GM18873 (cell line): ENCODE measurements around the gene NR6A1.

Experiments
- ATAC-seq: cut with Tn5 transposase; IDR thresholded peaks from one replicate; pipeline ENCODE4 v1.9.1; 2021; ENCODE audit warnings: mild to moderate bottlenecking, moderate library complexity, moderate number of reproducible peaks; ENCODE audit not compliant: unreplicated experiment, low FRiP score

The NR6A1 gene

DNA sequence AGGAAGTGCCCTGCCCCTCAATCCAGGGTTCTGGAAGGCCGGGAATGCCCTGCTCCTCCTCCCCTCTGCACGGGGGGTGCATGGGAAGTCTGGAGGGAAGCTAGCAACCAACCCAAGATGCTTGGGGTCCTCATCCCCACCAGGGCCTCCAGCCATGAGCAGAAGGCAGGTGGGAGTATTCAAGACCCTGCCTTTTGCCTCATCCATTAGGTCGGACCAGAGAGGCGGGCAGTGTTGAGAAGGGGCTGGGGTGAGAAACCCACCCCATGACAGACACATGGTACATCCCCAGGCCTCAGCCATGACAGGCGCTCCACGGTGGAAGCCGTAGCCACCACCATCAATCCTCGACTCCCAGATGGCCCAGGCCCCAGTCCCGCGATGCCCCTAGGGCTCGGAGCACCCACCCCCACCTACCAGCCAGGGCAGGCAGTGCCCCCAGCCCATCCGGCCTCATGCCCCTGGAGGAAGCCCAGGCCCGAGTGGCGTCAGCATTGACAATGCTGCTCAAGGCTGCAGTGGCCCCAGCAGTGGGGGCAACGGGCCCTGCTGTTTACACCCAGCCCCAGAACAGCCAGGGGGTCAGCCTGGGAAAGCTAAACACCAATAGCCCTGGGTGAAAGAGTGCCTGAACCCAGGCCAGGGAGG is 272.5 kb downstream of the NR6A1 start:
- ATAC-seq, result no peak

GRCh38 chr9:124498040-124498439 is 273.1 kb downstream of the NR6A1 start:
- no peak for ATAC-seq

DNA sequence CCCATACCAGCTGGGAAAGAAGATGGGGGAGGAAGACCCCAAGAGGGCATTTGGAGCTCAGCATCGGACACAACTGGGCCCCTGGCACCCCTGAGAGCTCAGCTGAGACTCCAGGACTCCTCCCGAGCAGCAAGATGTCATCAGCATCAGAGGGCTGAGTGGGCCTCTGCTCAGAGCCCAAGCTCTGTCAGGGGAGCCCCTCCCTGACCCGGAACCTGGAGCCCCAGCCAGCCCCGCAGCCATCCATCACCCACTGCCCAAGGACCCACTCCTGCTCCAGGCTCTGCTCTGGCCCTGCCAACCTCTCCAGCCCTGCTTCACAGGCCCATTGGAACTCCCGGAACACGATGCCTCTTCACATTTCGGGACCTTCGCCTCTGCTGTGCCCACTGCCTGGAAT is 273.7 kb downstream of the NR6A1 start:
- ATAC-seq, result no peak

- no peak for ATAC-seq
Observed at GRCh38 chr9:124496463-124496862, 274.6 kb downstream of the NR6A1 start.

GRCh38 chr9:124496075-124496449 is 275.0 kb downstream of the NR6A1 start:
- no peak for ATAC-seq

DNA sequence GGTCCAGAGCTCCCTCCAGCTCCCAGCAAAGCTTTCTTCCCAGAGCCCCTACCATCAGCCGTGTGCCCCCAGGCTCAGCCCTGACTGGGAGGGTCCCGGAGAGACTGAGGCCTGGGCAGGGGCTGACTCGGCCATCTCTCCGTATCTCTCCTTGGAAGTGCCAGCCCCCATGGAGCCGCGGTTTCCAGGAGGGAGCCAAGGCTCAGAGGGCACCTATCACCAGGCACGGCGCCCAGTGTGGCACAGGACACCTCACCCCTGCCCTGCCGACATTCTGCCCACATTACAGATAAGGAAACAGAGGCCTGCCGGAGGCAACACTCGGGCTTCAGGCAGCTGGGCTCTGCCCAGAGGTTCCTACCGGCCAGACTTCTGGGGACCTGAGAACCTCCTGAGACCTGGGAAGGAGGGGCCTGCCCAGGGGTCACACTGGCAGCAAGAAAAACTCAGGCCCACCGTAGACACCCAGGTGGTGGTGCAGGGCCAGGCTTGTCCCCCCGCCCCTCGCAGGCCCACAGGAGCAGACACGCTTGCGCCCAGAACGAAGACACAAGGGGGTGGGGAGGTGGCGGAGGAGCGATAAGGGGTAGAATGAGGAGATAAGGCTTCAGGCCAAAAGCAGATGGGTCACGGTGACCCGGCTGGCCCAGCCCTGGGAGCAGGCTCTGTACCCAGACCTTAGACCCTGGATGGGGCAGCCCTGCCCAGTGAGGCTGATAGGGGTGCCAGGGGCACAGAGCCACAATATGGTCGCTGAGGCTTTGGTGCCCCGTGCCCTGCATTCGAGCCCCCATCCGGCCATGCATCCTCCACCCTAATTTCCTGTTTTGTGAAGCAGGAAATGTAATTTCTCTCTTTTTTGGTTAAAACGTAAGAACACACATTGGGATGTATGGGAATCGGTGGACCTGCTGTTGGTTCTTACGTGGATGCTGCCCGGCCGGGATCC is 275.7 kb downstream of the NR6A1 start:
- ATAC-seq, result no peak

- no peak for ATAC-seq
Observed at GRCh38 chr9:124493794-124494479, 277.2 kb downstream of the NR6A1 start.

- ATAC-seq, result no peak
Observed at GRCh38 chr9:124493218-124493617, 277.9 kb downstream of the NR6A1 start.

GRCh38 chr9:124492818-124493217 is 278.3 kb downstream of the NR6A1 start:
- ATAC-seq, result no peak

GRCh38 chr9:124491049-124491975 is 279.8 kb downstream of the NR6A1 start:
- ATAC-seq, result no peak

GRCh38 chr9:124490004-124490403 is 281.1 kb downstream of the NR6A1 start:
- ATAC-seq, result no peak

DNA sequence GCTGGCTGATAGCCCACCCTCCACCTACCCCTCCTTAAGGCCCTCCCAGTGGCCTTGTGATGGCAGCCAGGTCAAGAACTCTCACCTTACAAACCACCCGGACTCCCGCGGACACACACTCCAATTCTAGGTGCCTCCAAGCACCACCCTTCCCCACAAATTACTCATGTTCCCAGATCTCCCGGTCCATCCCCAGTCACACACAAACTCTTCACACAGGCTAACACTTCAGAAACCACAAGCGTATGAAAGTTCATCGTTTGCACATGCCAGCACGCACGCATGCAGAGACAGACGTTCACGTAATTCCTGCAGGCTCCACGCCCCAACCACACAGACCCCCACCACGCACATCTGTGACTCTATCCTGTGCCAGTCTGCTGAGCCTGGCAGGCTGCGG is 281.9 kb downstream of the NR6A1 start:
- ATAC-seq, result no peak

DNA sequence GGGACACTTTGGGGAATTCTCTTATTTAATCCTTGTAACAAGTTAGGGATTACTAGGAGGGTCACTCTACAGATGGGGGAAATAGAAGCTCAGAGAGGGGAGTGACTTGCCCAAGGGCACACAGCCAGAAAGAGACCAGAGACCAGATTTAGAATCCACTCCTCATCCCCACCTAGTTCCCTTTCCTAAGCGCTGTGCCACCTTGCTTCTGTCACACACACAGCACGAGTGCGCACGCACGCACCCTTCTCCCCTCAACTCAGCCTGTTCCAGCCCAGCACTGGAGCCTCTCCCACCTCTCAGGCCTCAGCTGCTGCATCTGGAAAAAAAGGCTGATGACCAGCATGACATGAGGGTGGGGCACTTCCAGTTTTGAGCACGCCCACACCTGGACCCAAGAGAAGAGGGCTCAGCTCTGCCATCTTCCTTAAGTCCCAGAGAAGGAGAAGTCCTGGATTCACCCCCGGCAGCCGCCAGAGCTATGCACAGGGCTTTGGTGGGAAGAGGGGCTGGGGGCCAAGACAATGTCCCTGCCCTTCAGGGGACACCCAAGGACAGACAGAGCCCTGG is 282.4 kb downstream of the NR6A1 start:
- no peak for ATAC-seq

- no peak for ATAC-seq
Observed at GRCh38 chr9:124487260-124488182, 283.6 kb downstream of the NR6A1 start.

DNA sequence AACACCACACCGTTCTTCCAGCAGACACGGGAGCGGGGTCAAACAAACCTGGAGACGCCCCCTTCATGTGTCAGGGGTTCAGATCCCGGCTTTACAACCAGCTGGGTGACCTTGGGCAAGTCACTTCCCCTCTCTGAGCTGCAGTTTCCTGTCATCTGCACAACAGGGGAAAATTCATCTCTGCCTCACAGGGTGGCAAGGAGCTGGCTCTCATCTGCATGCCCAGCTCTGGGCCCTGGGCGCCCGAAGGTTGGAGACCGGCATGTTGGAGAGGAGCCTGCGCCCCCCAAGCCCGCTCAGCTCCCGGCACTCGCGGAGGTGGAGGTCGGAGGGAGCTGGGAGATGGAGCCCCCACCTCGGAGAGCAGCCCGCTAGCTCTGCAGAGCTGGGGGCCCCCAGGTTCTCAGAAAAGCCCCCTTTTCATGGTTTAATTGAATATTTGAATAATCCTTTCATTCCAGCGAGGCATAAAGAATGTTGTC is 284.3 kb downstream of the NR6A1 start:
- ATAC-seq, result no peak

- ATAC-seq, result no peak
Observed at GRCh38 chr9:124485936-124486335, 285.2 kb downstream of the NR6A1 start.

- ATAC-seq, result no peak
Observed at GRCh38 chr9:124485201-124485600, 285.9 kb downstream of the NR6A1 start.

- no peak for ATAC-seq
Observed at GRCh38 chr9:124483481-124483880, 287.6 kb downstream of the NR6A1 start.
